K562 (cell line): ENCODE data around the gene PPM1N. TPM values are rescaled to one million over a fixed set of nuclear protein-coding genes. Genes with fewer than 3 reads are reported as not detected.

Experiments
- BMI1 ChIP-seq: fragments of 150-350 bp; IDR thresholded peaks from 2 replicates; pipeline ENCODE4 v1.6.1; 2014; ENCODE audit warnings: low read length
- E2F5 ChIP-seq: sonication (generic); formaldehyde crosslinking; IDR thresholded peaks from 2 replicates; pipeline ENCODE4 v1.8.0; 2022; ENCODE audit warnings: mild to moderate bottlenecking, missing genetic modification reagents
- ESRRA ChIP-seq: fragments of 450-650 bp; IDR thresholded peaks from 2 replicates; pipeline ENCODE4 v1.6.1; 2014; ENCODE audit warnings: low read depth, mild to moderate bottlenecking, moderate library complexity, borderline replicate concordance
- HDAC2 ChIP-seq: fragments of 450-650 bp; IDR thresholded peaks from 2 replicates; pipeline ENCODE4 v1.6.1; 2016; ENCODE audit warnings: mild to moderate bottlenecking
- HDAC6 ChIP-seq: IDR thresholded peaks from 2 replicates; pipeline ENCODE4 v1.6.1; 2012; ENCODE audit warnings: low read depth, mild to moderate bottlenecking, control low read depth, inconsistent platforms, low read length, moderate library complexity
- HES1 ChIP-seq: fragments of 450-650 bp; IDR thresholded peaks from 2 replicates; pipeline ENCODE4 v1.6.1; 2016; ENCODE audit warnings: low read depth, mild to moderate bottlenecking, moderate library complexity
- ILK ChIP-seq: fragments of 450-650 bp; IDR thresholded peaks from 2 replicates; pipeline ENCODE4 v1.6.1; 2016; ENCODE audit warnings: missing genetic modification characterization, low read depth, mild to moderate bottlenecking, missing compliant biosample characterization, moderate library complexity, borderline replicate concordance
- MBD2 ChIP-seq: sonication (generic); IDR thresholded peaks from 2 replicates; pipeline ENCODE4 v1.6.1; 2016; ENCODE audit warnings: low read depth, borderline replicate concordance
- RBM15 ChIP-seq: fragments of 200-400 bp; formaldehyde crosslinking; IDR thresholded peaks from 2 replicates; pipeline ENCODE4 v1.6.1; 2018; ENCODE audit warnings: mild to moderate bottlenecking, low read length, moderate library complexity; ENCODE audit not compliant: insufficient read depth
- RBM22 ChIP-seq: fragments of 200-400 bp; formaldehyde crosslinking; IDR thresholded peaks from 2 replicates; pipeline ENCODE4 v1.6.1; 2018; ENCODE audit warnings: low read length, low read depth; ENCODE audit not compliant: poor library complexity, severe bottlenecking
- SETDB1 ChIP-seq: IDR thresholded peaks from one replicate; pipeline ENCODE4 v1.6.1; 2012; ENCODE audit warnings: low read length, control low read depth, inconsistent platforms
- TFE3 ChIP-seq: fragments of 450-650 bp; formaldehyde crosslinking; IDR thresholded peaks from 2 replicates; pipeline ENCODE4 v1.4.0; 2020; ENCODE audit warnings: mild to moderate bottlenecking, mixed read lengths
- TSC22D4 ChIP-seq: fragments of 450-650 bp; IDR thresholded peaks from 2 replicates; pipeline ENCODE4 v1.6.1; 2016; ENCODE audit warnings: missing genetic modification characterization, missing biosample characterization, control low read depth
- ZC3H8 ChIP-seq: fragments of 450-650 bp; IDR thresholded peaks from 2 replicates; pipeline ENCODE4 v1.6.1; 2017
- ZFP36 ChIP-seq: fragments of 150-350 bp; IDR thresholded peaks from 2 replicates; pipeline ENCODE4 v1.6.1; 2018; ENCODE audit warnings: low read length, low read depth; ENCODE audit not compliant: partially characterized antibody
- ZNF134 ChIP-seq: fragments of 250-450 bp; sonication (Bioruptor Pico); conservative IDR thresholded peaks from 2 replicates; pipeline ENCODE4 v1.4.0; 2020
- ZNF143 ChIP-seq: sonication (generic); formaldehyde crosslinking; IDR thresholded peaks from 2 replicates; pipeline ENCODE4 v1.9.0; 2022; ENCODE audit warnings: mild to moderate bottlenecking, missing genetic modification reagents
- ZNF311 ChIP-seq: fragments of 250-450 bp; sonication (Bioruptor Pico); IDR thresholded peaks from 2 replicates; pipeline ENCODE4 v1.4.0; 2020; ENCODE audit warnings: mild to moderate bottlenecking, moderate library complexity
- ZNF408 ChIP-seq: fragments of 250-450 bp; sonication (Bioruptor Pico); IDR thresholded peaks from 2 replicates; pipeline ENCODE4 v1.4.0; 2020; ENCODE audit warnings: low read depth, mild to moderate bottlenecking, moderate library complexity
- ZNF583 ChIP-seq: fragments of 250-450 bp; sonication (Bioruptor Pico); IDR thresholded peaks from 2 replicates; pipeline ENCODE4 v1.4.0; 2020
- polyA plus RNA-seq, 8 experiments: library from polyadenylated mRNA; depleted of rRNA in 4 of 8; stranded (reverse) in 5 of 8; unstranded in 3 of 8; fragments of >200 nt; fragmentation: Nextera tagmentation in 2 of 8; fragmentation: Illumina TruSeq in 1 of 8; extraction: Ambion mirVana in 2 of 8; extraction: Trizol in 1 of 8; gene quantifications; 2 replicates each; pipeline versions ENCODE4 v1.2.1 to v1.2.3, GENCODE V29; 2011 to 2014; ENCODE audit warnings: inconsistent platforms in 1 of 8, missing spikeins in 1 of 8
- total RNA-seq, 7 experiments: library from RNA; depleted of rRNA in 6 of 7; stranded (reverse); fragments of >200 nt in 6 of 7; fragmentation: Illumina TruSeq in 2 of 7; extraction: Trizol in 2 of 7; gene quantifications; 2 replicates each; pipeline versions ENCODE4 v1.2.1 to v1.2.3, GENCODE V29; 2011 to 2021; ENCODE audit warnings: low replicate concordance in 1 of 7
- TF ChIP-seq, protein P1 (sequence below): fragments of 250-450 bp; sonication (Bioruptor Pico); IDR thresholded peaks from 2 replicates; pipeline ENCODE4 v1.5.0; 2021

Gene PPM1N
- total and polyA plus RNA-seq, 9 of the 15 experiments (the other 6 are each of a cell fraction or from before 2014, with no cell fraction given): 4.5 to 15.6 (median 8.7) TPM

DNA sequence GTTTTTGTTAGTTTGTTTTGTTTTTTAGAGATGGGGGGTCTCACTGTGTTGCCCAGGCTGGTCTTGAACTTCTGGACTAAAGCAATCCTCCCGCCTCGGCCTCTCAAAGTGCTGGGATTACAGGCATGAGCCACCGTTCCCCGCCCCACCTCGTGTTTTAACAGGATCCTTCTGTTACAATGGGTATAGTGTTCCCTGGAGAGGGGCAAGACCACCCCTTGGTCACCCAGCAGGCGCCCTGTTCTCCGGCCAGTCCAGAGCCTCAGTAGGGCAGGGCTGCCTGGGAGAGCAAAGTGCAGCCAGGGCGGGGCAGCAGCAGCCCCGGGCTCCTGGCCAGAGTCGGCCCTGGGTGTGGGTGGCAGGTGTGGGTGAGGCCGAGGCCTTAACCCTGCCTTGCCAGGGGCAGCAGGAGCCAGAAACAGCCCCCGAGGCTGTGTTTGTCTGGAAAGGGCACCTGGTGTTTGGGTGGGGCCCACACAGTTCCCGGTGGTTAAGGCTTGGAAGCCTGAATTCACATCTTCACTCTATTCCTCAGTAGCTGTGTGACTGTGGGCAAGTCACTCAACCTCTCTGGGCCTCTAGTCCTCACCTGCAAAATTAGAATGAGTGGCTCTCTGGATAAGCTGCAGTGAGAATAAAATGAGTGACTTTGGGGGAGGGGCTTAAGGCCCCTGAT lies 16.3 kb downstream of the PPM1N start (continued):
- no peak for TF ChIP-seq ILK (tag)
- TF ChIP-seq HES1: no peak
- no peak; the same call in 1 of the 2 replicates for TF ChIP-seq HDAC2
- no peak for TF ChIP-seq TFE3 (CRISPR knock-in tag)
- TF ChIP-seq E2F5 (CRISPR knock-in tag): no peak
- peak; percentile 72 for TF ChIP-seq RBM22
- TF ChIP-seq RBM15: no peak
- 0 out of 2 replicates have a peak, but pooled peaks have one; percentile 19 for TF ChIP-seq ZNF583 (CRISPR knock-in tag)
- no peak for TF ChIP-seq TSC22D4 (tag)
- TF ChIP-seq BMI1: no peak
- TF ChIP-seq ZNF143 (CRISPR knock-in tag): peak; percentile 22; the same call in 1 of the 2 replicates
- no peak for TF ChIP-seq HDAC6
- no peak for TF ChIP-seq ZNF134 (CRISPR knock-in tag)
- TF ChIP-seq SETDB1: no peak
- TF ChIP-seq ZNF408: no peak
- TF ChIP-seq ZC3H8: no peak
- no peak for TF ChIP-seq MBD2
- 0 out of 2 replicates have a peak, but pooled peaks have one; percentile 28 for TF ChIP-seq ZNF311 (CRISPR knock-in tag)
- TF ChIP-seq ESRRA: no peak
- TF ChIP-seq, protein P1, sequence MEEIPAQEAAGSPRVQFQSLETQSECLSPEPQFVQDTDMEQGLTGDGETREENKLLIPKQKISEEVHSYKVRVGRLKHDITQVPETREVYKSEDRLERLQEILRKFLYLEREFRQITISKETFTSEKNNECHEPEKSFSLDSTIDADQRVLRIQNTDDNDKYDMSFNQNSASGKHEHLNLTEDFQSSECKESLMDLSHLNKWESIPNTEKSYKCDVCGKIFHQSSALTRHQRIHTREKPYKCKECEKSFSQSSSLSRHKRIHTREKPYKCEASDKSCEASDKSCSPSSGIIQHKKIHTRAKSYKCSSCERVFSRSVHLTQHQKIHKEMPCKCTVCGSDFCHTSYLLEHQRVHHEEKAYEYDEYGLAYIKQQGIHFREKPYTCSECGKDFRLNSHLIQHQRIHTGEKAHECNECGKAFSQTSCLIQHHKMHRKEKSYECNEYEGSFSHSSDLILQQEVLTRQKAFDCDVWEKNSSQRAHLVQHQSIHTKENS (CRISPR knock-in tag): no peak
- peak; percentile 96 for TF ChIP-seq ZFP36
